ENCODE measurements around the gene WDR31.
"Not testable (repeated sequence)": the region's sequence is repeated elsewhere in the genome, so short reads cannot be mapped to it uniquely, and the experiment has no call there.

WDR31 gene

GRCh38 chr9:113340011-113340699, at the start of gene WDR31:
Gene WDR31 (minus strand): TSS chr9:113340275. CDS start chr9:113332022, 8,253 bp downstream.
- peak; percentile 94 for DNase-seq

- DNase-seq, result no peak
Observed at GRCh38 chr9:113389451-113389850, 49.4 kb upstream of the WDR31 start.

- no peak for DNase-seq
Observed at GRCh38 chr9:113388833-113389232, 48.8 kb upstream of the WDR31 start.

GRCh38 chr9:113387560-113388230, 47.6 kb upstream of the WDR31 start:
- DNase-seq, result no peak

DNA sequence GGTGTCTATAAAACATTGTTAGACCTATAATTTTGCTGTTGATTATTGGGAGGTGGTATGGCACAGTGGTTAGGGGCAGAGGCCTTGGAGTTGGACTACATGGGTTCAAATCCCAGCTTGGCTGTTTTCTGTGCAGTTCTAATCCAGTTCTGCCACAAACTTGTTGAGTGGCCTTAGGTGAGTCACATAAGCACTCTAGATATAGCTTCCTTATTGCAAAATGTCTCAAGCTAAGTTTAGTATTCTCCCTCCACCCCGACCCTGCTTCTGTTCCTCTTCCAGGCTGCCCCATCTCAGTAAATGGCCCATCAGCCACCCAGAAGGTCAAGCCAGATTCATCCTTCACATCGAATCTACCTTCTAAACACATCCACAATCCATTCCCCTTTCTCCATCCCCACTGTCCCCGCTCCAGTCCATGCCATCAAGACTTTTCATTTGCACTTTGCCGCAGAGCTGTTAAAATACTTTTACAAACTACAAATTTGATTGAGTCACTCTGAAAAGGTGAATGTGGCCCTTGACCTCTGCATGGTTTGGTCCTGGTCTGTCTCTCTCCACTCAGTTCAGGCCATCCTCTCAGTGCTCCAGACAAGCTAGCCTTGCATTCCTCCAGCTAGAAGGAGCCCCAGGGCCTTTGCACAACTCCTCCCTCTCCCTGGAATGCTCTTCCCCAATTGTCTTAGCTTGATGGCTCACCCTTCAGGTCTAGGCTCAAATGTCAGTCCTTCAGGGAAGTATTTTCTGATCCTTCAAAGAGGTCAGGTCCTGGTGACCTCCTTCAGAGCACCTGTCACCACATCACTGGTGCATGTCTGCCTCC, 46.7 kb upstream of the WDR31 start:
- no peak for DNase-seq

DNA sequence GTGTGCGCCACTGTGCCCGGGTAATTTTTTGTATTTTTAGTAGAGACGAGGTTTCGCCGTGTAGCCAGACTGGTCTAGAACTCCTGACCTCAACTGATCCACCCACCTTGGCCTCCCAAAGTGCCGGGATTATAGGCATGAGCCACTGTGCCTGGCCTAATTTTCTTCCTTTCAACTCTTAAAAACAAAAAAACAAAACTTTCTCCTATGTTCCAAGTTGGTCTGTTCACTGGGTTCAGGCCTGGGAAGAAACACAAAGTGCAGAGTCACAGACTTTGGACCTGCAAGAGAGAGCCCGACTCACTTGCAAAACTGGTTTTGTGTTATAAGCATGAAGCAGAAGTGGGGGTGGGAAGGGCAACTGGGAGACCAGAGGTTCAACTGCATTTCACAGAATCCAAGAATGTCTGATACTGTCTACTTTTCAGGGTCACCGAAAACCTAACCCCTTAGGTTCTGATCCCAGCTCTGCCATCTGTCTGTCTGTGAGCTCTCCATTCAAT, 41.9 kb upstream of the WDR31 start:
- no peak for DNase-seq

DNA sequence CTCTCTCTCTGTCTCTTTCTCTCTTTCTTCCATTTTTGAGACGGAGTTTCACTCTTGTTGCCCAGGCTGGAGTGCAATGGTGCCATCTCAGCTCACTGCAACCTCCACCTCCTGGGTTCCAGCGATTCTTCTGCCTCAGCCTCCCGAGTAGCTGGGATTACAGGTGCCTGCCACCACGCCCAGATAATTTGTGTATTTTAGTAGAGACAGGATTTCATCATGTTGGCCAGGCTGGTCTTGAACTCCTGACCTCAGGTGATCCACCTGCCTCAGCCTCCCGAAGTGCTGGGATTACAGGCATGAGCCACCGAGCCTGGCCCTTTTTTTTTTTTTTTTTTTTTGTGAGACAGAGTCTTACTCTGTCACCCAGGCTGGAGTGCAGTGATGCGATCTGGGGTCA, 41.4 kb upstream of the WDR31 start:
- DNase-seq, result not testable (repeated sequence)

GRCh38 chr9:113380869-113381378, 40.8 kb upstream of the WDR31 start:
- no peak for DNase-seq

DNA sequence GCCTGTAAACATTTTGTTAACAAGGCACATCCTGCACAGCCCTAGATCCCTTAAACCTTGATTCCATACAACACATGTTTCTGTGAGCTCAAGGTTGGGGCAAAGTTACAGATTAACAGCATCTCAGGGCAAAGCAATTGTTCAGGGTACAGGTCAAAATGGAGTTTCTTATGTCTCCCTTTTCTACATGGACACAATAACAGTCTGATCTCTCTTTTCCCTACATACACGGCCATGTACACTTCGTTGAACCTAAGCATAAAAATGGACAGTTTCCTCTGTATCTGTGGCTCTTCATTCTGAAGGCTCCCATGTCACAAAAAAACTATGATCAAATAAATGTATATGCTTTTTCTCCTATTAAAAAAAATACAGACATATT, 39.7 kb upstream of the WDR31 start:
- DNase-seq, result not testable (repeated sequence)

DNA sequence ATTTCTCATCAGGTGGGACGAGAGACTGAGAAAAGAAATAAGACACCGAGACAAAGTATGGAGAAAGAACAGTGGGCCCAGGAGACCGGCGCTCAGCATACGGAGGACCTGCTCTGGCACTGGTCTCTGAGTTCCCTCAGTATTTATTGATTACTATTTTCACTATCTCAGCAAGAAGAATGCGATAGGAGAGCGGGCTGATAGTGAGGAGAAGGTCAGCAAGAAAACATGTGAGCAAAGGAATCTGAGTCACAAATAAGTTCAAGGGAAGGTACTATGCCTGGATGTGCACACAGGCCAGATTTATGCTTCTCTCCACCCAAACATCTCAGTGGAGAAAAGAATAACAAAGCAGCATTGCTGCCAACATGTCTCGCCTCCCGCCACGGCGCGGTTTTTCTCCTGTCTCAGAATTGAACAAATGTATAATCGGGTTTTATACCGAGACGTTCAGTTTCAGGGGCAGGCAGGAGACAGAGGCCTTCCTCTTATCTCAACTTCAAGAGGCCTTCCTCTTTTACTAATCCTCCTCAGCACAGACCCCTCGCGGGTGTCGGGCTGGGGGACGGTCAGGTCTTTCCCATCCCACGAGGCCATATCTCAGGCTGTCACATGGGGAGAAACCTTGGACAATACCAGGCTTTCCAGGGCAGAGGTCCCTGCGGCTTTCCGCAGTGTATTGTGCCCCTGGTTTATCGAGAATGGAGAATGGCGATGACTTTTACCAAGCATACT, 39.2 kb upstream of the WDR31 start:
- peak; percentile 89 for DNase-seq

GRCh38 chr9:113376634-113377567, 36.8 kb upstream of the WDR31 start, which contains the start of gene HDHD3:
Gene HDHD3 (minus strand): TSS chr9:113376986. CDS start chr9:113374354, 2,632 bp downstream.
- DNase-seq, result peak; percentile 92

DNA sequence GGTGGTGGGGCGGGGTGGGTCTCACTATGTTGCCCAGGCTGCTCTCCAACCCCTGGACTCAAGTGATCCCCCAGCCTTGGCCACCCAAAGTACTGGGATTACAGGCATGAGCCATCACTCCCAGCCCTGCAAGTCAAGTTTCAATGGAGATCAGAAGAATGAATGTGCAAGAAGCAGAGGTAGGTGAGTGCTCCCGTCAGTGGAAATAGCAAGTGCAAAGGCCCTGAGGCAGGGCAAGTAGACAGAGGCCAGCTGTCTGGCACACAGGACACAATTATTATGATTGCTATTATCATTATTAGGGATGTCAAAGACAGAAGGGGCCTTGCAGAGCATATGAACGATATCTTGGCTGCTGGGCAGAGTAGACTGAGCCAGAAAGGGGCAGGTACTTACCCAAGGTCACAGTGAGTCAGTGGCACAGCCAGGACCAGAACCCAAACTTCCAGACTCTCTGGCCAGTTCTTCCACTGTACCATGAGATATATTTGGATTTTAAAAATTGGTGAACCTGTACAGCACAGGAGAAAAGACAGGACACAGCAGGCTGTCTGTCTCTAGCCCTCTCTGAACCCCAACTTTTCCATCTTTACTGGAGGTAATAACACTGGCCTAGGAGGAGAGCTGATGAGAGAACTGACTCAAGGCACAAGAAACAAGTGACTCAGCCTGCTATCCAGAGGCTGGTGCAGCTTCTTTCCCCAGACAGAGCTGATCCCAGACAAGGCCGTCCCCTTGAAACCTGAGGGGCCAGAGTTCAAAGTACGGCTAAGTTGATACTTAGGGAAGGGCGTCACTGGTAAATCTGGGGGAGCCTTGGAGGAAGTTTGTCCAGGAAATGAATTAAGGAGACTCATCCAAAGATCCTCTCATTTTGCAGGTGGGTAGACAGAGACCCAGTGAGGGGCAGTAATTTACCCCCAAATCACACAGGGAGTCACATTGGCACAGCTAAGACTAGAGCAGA, 35.3 kb upstream of the WDR31 start:
- DNase-seq, result no peak

GRCh38 chr9:113373676-113374392, 33.8 kb upstream of the WDR31 start:
- DNase-seq, result no peak

- no peak for DNase-seq
Observed at GRCh38 chr9:113373256-113373655, 33.2 kb upstream of the WDR31 start.

- DNase-seq, result no peak
Observed at GRCh38 chr9:113372059-113372458, 32.0 kb upstream of the WDR31 start.

GRCh38 chr9:113370806-113371325, 30.8 kb upstream of the WDR31 start:
- DNase-seq, result no peak

GRCh38 chr9:113369855-113370140, 29.7 kb upstream of the WDR31 start:
- DNase-seq, result no peak

GRCh38 chr9:113368982-113369854, 29.1 kb upstream of the WDR31 start:
- DNase-seq, result peak; percentile 97

All from hematopoietic multipotent progenitor cell treated with erythropoietin and hydrocortisone succinate and interleukin-3 and kit ligand, for 4 days (in vitro differentiated cells).